HepG2 (cell line): ENCODE measurements around the gene WDR81. TPM values are rescaled to one million over a fixed set of nuclear protein-coding genes. Genes with fewer than 3 reads are reported as not detected.
"Not testable (repeated sequence)": the region's sequence is repeated elsewhere in the genome, so short reads cannot be mapped to it uniquely, and the experiment has no call there.

Experiments
- ATAC-seq: fragments of 200-7000 bp; cut with Tn5 transposase; 3 replicates; pipeline ENCODE4 v1.9.1; 2020; ENCODE audit warnings: mild to moderate bottlenecking, moderate library complexity
- BruUV-seq: library from RNA; stranded (reverse); fragments of 400-500 nt; replicated peaks from 2 replicates; lab custom pipeline; 2021; lab: Mats Ljungman, UMichigan
- CTCF ChIA-PET: fragments of 300-600 bp; formaldehyde crosslinking; extraction: SDS; loops from one replicate; lab custom pipeline; 2021; ENCODE audit warnings: low total read pairs, inconsistent platforms, low intra/inter-chr PET ratio; lab: Yijun Ruan, JAX
- POLR2A ChIA-PET: fragments of 350-600 bp; sonication (Branson Sonifier 250); formaldehyde crosslinking; loops from one replicate; lab custom pipeline; 2020; ENCODE audit warnings: antibody characterized with exemption, inconsistent platforms; lab: Yijun Ruan, JAX
- DNase-seq: peaks from one replicate; pipeline ENCODE4 v3.0.0-alpha.2; 2015; ENCODE audit warnings: low spot score
- FAIRE-seq: peaks from 3 replicates; lab custom pipeline; 2011; peaks lifted over from hg19 to GRCh38; lab: Jason Lieb, UNC
- H2AFZ ChIP-seq: one replicate; pipeline ENCODE4 v1.6.1; 2011; ENCODE audit warnings: low read length, inconsistent platforms
- H3K27ac ChIP-seq: fragments of 300-600 bp; 3 replicates; pipeline ENCODE4 v1.8.0; 2011; ENCODE audit warnings: mixed run types, mild to moderate bottlenecking, mixed read lengths, low read length, inconsistent platforms; ENCODE audit not compliant: insufficient read depth; ENCODE audit errors: extremely low read length
- H3K27me3 ChIP-seq, 2 experiments: fragments of 200-600 bp in 1 of 2; 2 replicates in 1 of 2; 3 replicates in 1 of 2; pipeline versions ENCODE4 v1.6.0 to v1.8.0; 2011; ENCODE audit warnings: low read length in 2 of 2, mild to moderate bottlenecking in 2 of 2, moderate library complexity in 2 of 2, inconsistent platforms in 1 of 2; ENCODE audit not compliant: insufficient read depth in 2 of 2, control insufficient read depth in 1 of 2
- H3K36me3 ChIP-seq, 2 experiments: fragments of 200-600 bp in 1 of 2; replicated peaks in 1 of 2; 2 replicates in 1 of 2; 3 replicates in 1 of 2; pipeline versions ENCODE4 v1.5.1 to v1.8.0; 2011; ENCODE audit warnings: low read length in 2 of 2, inconsistent platforms in 1 of 2; ENCODE audit not compliant: insufficient read depth in 2 of 2, control insufficient read depth in 1 of 2
- H3K4me1 ChIP-seq: 2 replicates; pipeline ENCODE4 v1.5.1; 2012; ENCODE audit warnings: low read length, inconsistent platforms; ENCODE audit not compliant: insufficient read depth
- H3K4me2 ChIP-seq: 2 replicates; pipeline ENCODE4 v1.6.0; 2011; ENCODE audit warnings: low read depth, low read length, inconsistent platforms
- H3K4me3 ChIP-seq, 3 experiments: fragments of 200-600 bp in 1 of 3; sonication (generic), shearing (Covaris generic) in 1 of 3; replicated peaks in 1 of 3; 2 replicates each; pipeline ENCODE4 v1.5.1; 2011 to 2016; ENCODE audit warnings: low read length in 3 of 3, inconsistent platforms in 2 of 3, low read depth in 2 of 3, mild to moderate bottlenecking in 2 of 3, control low read depth in 1 of 3, mixed read lengths in 1 of 3; ENCODE audit not compliant: insufficient read depth in 1 of 3
- H3K79me2 ChIP-seq: one replicate; pipeline ENCODE4 v1.6.1; 2011; ENCODE audit warnings: low read length, inconsistent platforms; ENCODE audit not compliant: insufficient read depth
- H3K9ac ChIP-seq: 2 replicates; pipeline ENCODE4 v1.6.0; 2011; ENCODE audit warnings: mild to moderate bottlenecking, low read depth, low read length, inconsistent platforms; ENCODE audit not compliant: insufficient read depth
- H3K9me3 ChIP-seq: 2 replicates; pipeline ENCODE4 v1.5.1; 2012; ENCODE audit warnings: mild to moderate bottlenecking, low read length
- H4K20me1 ChIP-seq: 2 replicates; pipeline ENCODE4 v1.6.0; 2011; ENCODE audit warnings: inconsistent platforms, mild to moderate bottlenecking, low read length, moderate library complexity; ENCODE audit not compliant: insufficient read depth
- ZNF121 ChIP-seq: sonication (generic); formaldehyde crosslinking; IDR thresholded peaks from 2 replicates; pipeline ENCODE4 v1.5.0; 2020; ENCODE audit warnings: mild to moderate bottlenecking, missing genetic modification reagents
- ZNF260 ChIP-seq: sonication (generic); formaldehyde crosslinking; IDR thresholded peaks from 2 replicates; pipeline ENCODE4 v1.4.0; 2020; ENCODE audit warnings: missing genetic modification reagents, low read depth, mild to moderate bottlenecking, borderline replicate concordance
- ZNF460 ChIP-seq: sonication (generic); formaldehyde crosslinking; IDR thresholded peaks from 2 replicates; pipeline ENCODE4 v1.5.1; 2020; ENCODE audit warnings: missing genetic modification reagents, mild to moderate bottlenecking, borderline replicate concordance
- ZNF543 ChIP-seq: sonication (generic); formaldehyde crosslinking; IDR thresholded peaks from 2 replicates; pipeline ENCODE4 v1.4.0; 2020; ENCODE audit warnings: mild to moderate bottlenecking, missing genetic modification reagents
- ZNF788 ChIP-seq: sonication (generic); formaldehyde crosslinking; IDR thresholded peaks from 2 replicates; pipeline ENCODE4 v1.5.0; 2020; ENCODE audit warnings: mild to moderate bottlenecking, missing genetic modification reagents, borderline replicate concordance
- WGBS: methylation state at CpG from one replicate; pipeline ENCODE4 v1.1.6; 2017; ENCODE audit warnings: low lambda C conversion rate; 5-methylcytosine and 5-hydroxymethylcytosine counted together
- in situ Hi-C: cut with HindIII; loops from 2 replicates; pipeline ENCODE4 v1.10.0; 2017; ENCODE audit warnings: low pct_unique_long_range_greater_than_20kb; ENCODE audit not compliant: extremely low pct_ligation_motif_present
- intact Hi-C: fragments of 100-400 bp; cut with micrococcal nuclease; formaldehyde crosslinking; loops from one replicate; pipeline ENCODE4 v1.10.0; 2022; ENCODE audit not compliant: unreplicated experiment
- polyA plus RNA-seq, 8 experiments: library from polyadenylated mRNA; depleted of rRNA in 3 of 8; stranded (reverse) in 7 of 8; unstranded in 1 of 8; fragments of >200 nt; fragmentation: Illumina TruSeq in 4 of 8; extraction: Trizol in 4 of 8; gene quantifications; 2 replicates each; pipeline versions ENCODE4 v1.2.1 to v1.2.3, GENCODE V29; 2011 to 2016; ENCODE audit warnings: low read depth in 4 of 8, missing spikeins in 1 of 8, mixed read lengths in 1 of 8; ENCODE audit not compliant: insufficient read depth in 1 of 8
- total RNA-seq, 5 experiments: library from RNA; depleted of rRNA; stranded (reverse); fragments of >200 nt; fragmentation: Illumina TruSeq; extraction: Trizol; gene quantifications; 2 replicates each; pipeline ENCODE4 v1.2.3, GENCODE V29; 2016; ENCODE audit warnings: low read depth in 1 of 5
- TF ChIP-seq, protein P1 (sequence below): sonication (generic); formaldehyde crosslinking; IDR thresholded peaks from 2 replicates; pipeline ENCODE4 v1.4.0; 2020; ENCODE audit warnings: missing genetic modification reagents

Gene WDR81
- total and polyA plus RNA-seq, 2 of the 13 experiments (the other 11 are each of a cell fraction or from before 2014, with no cell fraction given): 9.1 to 16.7 TPM

GRCh38 chr17:1764705-1765104 lies 40.2 kb downstream of the WDR81 start:
- ATAC-seq, H3K9ac ChIP-seq, CTCF ChIA-PET, H2AFZ ChIP-seq, H3K27me3 ChIP-seq, BruUV-seq, H4K20me1 ChIP-seq, FAIRE-seq, intact Hi-C loops, DNase-seq, H3K9me3 ChIP-seq: not testable (repeated sequence)
- Histone ChIP-seq H3K4me2 (peak overlapping the region; percentile 79), H3K4me3 (peak overlapping the region in 1 of 3 experiments; percentile 88; a peak in 1 of 6 replicates), H3K4me1 (peaks cover 69% of the 10 kb centered on the region), H3K79me2 (peaks cover 32% of the 10 kb centered on the region), H3K36me3 (peaks cover 6 to 12% of the 10 kb centered on the region in 2 experiments; a peak in 4 of 5 replicates), H3K27ac (peak overlapping the region; percentile 99)
- TF ChIP-seq ZNF460 (peak; percentile 32; the same call in 1 of the 2 replicates), ZNF121 (CRISPR knock-in tag) (peak; percentile 81), ZNF543 (CRISPR knock-in tag) (0 out of 2 replicates have a peak, but pooled peaks have one; percentile 4)
- TF ChIP-seq, protein P1, sequence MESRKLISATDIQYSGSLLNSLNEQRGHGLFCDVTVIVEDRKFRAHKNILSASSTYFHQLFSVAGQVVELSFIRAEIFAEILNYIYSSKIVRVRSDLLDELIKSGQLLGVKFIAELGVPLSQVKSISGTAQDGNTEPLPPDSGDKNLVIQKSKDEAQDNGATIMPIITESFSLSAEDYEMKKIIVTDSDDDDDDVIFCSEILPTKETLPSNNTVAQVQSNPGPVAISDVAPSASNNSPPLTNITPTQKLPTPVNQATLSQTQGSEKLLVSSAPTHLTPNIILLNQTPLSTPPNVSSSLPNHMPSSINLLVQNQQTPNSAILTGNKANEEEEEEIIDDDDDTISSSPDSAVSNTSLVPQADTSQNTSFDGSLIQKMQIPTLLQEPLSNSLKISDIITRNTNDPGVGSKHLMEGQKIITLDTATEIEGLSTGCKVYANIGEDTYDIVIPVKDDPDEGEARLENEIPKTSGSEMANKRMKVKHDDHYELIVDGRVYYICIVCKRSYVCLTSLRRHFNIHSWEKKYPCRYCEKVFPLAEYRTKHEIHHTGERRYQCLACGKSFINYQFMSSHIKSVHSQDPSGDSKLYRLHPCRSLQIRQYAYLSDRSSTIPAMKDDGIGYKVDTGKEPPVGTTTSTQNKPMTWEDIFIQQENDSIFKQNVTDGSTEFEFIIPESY (CRISPR knock-in tag): peak; percentile 34; the same call in 1 of the 2 replicates
- POLR2A ChIA-PET: interaction anchor here (1.2 to 13.7 kb wide), 10 partner anchors 12 to 65 kb away, joined by 7 to 480 read pairs (median 80); partner anchors contain the start of genes RPA1, SERPINF2, SMYD4 and WDR81
- WGBS: 99% methylated on average over 7 of the region's 7 CpGs
- in situ Hi-C loops: loop anchor here (5.0 kb wide), 1 partner anchor 47 kb away; no protein-coding TSS in a partner anchor

- H3K36me3 ChIP-seq: peaks cover 6 to 16% of the 10 kb centered on the region in 2 experiments
- no peak overlapping the region; the same call in 1 of the 2 replicates for H3K4me2 ChIP-seq
- in situ Hi-C loops (loop anchor here (5.0 kb wide), 1 partner anchor 48 kb away; no protein-coding TSS in a partner anchor), intact Hi-C loops (no loop called here)
- H3K27me3 ChIP-seq: no peaks in the 10 kb centered on the region
- no TSS peak for BruUV-seq
- FAIRE-seq (no peak), DNase-seq (no peak), ATAC-seq (no peak)
- H3K9ac ChIP-seq: 0 out of 2 replicates have a peak overlapping the region, but pooled peaks have one; percentile 20
- H3K27ac ChIP-seq: peak overlapping the region; percentile 24
- peaks cover 76% of the 10 kb centered on the region for H3K4me1 ChIP-seq
- H3K79me2 ChIP-seq: peaks cover 32% of the 10 kb centered on the region
- H2AFZ ChIP-seq: no peak overlapping the region
- no peaks in the 10 kb centered on the region for H4K20me1 ChIP-seq
- TF ChIP-seq ZNF260 (no peak), ZNF121 (CRISPR knock-in tag) (peak; percentile 27; the same call in 1 of the 2 replicates), ZNF788 (CRISPR knock-in tag) (peak; percentile 35; the same call in 1 of the 2 replicates)
- ChIA-PET CTCF (no interaction called here), POLR2A (interaction anchor here (1.1 to 13.7 kb wide), 8 partner anchors 9 to 50 kb away, joined by 4 to 480 read pairs (median 58); partner anchors contain the start of genes SERPINF2 and WDR81)
- 86% methylated on average over 3 of the region's 3 CpGs for WGBS
- H3K9me3 ChIP-seq: no peaks in the 10 kb centered on the region
- no peak overlapping the region for H3K4me3 ChIP-seq
Measured at GRCh38 chr17:1765576-1765975, 41.1 kb downstream of the WDR81 start.
